Stimulated activated naive CD8-positive, alpha-beta T cell treated with anti-CD3 and anti-CD28 coated beads, Interleukin-15, Interleukin-2, amounts not matched to agents 100 U/mL and 50 U/mL, for 24 hours (primary cell): ENCODE measurements around the gene SEC61B.

Experiments used
- ATAC-seq: fragments of 150-1000 bp; cut with Tn5 transposase; one replicate; pipeline ENCODE4 v1.10.0; 2021
- DNase-seq: peaks from one replicate; pipeline ENCODE4 v3.0.0; 2021

The SEC61B gene

DNA sequence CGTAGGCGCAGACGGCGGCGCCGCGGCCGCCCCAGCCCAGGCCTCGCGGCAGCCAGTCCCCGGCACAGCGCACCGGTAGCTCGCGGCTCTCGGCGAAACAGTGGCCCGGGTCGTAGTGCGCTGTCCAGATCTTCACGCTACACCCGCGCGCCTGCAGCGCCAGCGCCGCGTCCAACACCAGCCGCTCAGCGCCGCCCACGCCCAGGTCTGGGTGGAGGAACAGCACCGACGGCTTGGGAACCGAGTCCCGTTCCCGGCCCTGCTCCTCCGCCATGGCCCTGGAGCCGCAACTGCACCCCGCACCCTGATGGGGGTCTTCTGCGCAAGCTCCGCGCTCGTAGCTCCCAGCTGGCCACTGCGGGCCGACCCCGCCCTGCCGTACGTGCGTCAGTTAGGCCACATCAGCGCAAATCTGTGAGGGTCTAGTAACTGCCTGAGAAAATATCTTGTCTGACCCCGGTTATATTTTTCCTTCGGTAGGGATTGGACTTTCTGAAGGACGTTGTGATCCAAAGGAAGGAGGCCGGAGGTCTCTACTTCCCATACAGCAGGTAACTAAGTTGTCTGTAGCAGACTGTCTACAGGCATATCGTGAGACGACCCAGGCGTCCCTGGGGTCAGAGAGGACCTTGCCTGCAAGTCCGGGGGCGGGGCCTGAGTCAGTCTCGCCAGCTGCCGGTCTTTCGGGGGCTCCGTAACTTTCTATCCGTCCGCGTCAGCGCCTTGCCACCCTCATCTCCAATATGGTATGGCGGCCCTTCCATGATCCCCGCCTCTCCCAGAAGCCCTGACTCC lies at the start of gene SEC61B, which contains the start of gene ALG2:
TSS of gene SEC61B (plus strand) at position 662 of the 795 bp plus-strand sequence. CDS start at position 744, 82 bp downstream.
TSS of gene ALG2 (minus strand) at position 322 of the 795 bp plus-strand sequence. CDS start at position 274, 48 bp downstream.
- ATAC-seq (peak; percentile 97), DNase-seq (peak; percentile 97)

GRCh38 chr9:99173570-99174504 lies 48.2 kb upstream of the SEC61B start:
- ATAC-seq (peak; percentile 70), DNase-seq (no peak)

DNA sequence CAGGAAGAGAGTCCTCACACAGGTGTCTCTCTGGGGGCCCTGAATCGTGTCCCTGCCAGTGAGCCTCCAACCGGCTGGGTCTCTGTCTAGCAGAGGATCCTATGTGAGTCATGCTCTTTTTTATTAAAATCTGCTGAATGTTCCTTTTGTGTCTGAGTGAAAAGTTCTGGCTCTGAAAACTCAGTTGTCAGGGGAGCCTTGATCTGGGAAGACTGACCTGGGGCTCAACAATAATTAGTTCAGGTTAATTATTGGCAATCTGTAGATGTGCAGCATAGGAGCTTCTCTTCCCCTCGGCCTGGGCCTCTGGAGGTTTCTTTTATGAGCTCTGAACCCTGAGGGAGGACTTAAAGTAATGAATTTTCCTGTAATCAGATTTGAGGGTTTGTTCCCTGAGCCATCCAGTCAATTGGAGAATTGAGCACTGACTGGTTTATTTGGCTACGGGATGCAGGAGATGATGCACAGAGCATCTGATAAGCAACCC lies 45.5 kb upstream of the SEC61B start:
- ATAC-seq, result no peak

GRCh38 chr9:99177576-99178366 lies 44.3 kb upstream of the SEC61B start:
- DNase-seq (no peak), ATAC-seq (no peak)

More for the DNA sequence above, 45.5 kb upstream of the SEC61B start:
- no peak for DNase-seq

DNA sequence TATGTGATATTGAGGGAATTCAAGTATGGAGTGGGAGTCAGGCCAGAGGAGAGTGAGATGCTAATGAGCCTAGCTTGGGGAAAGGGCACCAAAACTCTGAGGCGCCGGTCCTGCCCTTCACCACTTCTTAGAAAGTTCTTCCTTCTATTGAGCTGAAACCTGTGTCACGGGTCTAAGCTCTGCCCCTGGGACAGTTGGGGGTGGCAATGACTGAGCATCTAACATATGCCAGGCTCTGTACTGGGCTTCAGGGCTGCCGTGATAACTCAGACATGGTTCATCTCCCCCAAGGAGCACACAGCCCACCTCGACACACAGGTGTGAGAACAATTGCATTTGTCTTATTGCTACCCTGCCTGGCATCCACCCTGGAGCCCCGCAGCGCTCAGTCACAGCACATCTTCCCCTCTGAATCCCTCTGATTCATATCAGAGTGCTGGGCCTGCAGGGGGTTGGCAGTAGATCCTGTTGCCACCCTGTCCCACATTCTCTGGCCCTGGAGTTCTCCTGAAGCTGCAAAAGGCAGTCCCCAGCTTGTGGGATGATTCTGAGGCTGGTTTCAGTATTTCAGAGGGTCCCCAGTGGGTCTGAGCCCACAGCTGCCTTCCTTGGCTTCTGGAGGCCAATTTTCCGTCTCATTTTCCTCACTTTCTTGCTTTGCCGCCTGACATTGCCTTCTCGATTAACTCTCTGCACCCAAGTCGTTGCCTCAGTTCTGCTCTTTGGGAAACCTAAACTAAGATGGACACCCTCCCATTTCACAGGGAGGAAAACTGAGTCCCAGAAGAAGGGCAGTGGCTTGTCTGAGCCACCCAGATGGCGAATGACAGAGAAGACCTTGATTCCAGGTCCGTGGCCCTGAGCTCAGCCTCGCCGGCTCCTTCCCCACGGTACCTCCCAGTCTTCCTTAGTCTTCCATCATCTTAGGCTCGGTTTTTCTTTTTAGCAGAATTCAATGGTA lies 42.9 kb upstream of the SEC61B start:
- no peak for ATAC-seq
- DNase-seq, result peak; percentile 17

DNA sequence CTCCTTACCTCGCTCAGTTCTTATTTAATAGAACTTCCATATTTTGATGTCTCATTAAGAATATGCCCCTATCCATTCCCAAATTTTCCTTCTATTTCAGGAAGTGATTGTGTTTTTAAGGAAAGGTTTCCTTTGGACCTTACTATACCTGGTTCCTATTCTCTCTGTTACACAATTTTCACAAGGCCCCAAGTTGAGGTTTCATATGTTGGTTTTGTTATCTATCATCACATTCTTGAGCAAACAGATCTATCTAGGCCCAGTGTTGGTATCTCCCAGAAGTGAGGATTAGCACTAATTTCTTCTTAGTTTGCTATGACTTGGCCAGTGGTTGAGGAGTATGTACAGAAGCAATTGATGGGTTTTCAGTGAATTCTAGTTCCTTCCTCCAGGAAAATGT lies 41.9 kb upstream of the SEC61B start:
- ATAC-seq (peak; percentile 41), DNase-seq (no peak)

- DNase-seq, result peak; percentile 24
- no peak for ATAC-seq
These were observed 41.4 kb upstream of the SEC61B start for GRCh38 chr9:99180662-99181061.

DNA sequence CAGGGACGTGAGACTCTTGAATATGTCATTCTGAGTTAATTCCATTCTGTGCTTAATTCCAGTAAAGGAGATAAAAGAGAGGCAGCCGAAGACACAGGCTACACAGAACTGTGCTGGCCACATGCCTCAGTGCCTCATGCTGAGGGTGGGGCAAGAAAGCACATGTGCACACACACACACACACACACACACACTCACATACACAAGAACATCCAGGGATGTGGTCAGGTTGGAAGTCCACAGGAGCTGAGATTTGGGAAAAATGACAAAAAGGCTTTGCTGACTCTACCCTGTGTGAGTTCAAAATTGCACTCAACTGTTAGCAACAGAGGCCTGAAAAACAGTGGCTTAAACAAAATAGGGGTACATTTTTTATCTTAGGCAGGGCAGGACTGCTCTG lies 40.9 kb upstream of the SEC61B start:
- ATAC-seq (no peak), DNase-seq (no peak)

DNA sequence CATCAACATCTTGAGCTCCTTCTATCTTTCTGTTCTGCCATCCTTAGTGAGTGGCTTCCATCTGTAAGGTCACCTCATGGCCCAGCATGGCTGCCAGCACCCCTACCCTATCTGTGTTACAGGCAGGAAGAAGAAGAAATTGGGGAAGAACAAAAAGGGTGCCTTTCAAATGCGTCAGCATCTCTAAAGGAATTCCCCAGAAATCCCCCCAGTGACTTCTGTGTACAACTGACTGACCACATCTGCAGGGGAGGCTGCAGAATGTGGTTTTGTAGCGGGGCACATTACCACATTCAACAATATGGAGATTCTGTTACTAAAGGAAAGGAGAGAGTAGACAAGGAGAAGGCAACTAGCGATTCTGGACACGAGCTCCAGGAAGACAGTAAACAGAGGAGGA lies 40.5 kb upstream of the SEC61B start:
- ATAC-seq (peak; percentile 65), DNase-seq (peak; percentile 55)

DNA sequence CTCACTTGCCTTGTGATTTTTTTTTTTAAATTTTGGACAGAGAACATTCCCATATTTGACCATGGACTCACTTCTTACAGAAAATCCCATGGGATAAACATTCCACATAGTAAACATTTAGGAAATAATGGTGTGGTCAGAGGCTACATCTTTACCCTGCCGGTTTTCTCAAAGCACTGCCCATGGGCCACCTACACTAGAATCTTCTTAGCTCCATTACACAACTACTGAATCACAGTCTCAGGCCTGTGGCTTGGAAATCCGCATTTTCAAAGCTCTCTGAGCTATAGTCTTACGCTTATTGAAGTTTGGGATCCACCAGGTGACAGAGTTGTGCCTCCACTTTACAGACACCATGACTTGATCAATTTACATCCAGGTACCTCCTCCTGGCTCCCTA lies 39.7 kb upstream of the SEC61B start:
- no peak for ATAC-seq
- DNase-seq, result no peak

- ATAC-seq, result no peak
- no peak for DNase-seq
These were observed 38.5 kb upstream of the SEC61B start for GRCh38 chr9:99183616-99184015.

DNA sequence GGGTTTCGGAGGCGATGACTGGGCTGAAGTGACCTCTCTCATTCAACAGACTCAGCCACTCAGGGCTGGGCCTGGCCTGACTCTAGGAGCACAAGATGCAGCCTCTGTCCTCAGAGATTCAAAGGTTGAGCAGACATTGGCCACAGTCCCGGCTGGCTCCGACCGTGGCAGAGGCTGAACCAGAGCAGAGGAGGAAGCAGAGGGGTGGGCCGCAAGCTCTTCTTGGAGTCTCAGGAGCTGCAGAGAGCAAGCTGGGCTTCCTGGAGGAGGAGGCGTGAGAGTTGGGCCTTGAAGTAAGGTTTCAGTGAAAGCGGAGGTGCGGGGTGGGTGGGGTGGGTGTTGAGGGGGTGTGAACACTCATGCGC lies 38.0 kb upstream of the SEC61B start:
- DNase-seq (no peak), ATAC-seq (no peak)

GRCh38 chr9:99184475-99185347 lies 37.4 kb upstream of the SEC61B start:
- ATAC-seq, result peak; percentile 91

GRCh38 chr9:99185348-99185632 lies 36.8 kb upstream of the SEC61B start:
- no peak for DNase-seq
- ATAC-seq, result no peak

More at GRCh38 chr9:99184475-99185347, 37.4 kb upstream of the SEC61B start:
- peak; percentile 84 for DNase-seq

DNA sequence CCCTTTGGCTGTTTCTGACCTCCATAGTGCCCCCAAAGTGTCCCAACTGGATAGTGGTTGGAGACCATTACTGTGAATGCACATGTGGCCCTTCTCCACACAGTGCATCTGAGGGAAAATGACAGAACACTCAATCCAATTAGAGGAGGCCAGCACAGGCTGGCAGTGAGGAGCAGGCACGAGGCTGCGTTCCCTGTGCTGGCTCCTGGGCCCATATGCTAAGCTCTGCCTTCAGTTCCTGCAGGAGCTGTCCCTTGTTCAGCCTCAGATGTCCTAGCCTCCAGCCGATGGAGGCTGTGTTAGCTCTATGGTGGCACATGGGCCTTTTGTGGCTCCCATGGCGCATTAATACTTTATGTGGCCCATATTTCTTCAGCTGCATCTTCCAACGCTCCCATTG lies 36.1 kb upstream of the SEC61B start:
- DNase-seq (no peak), ATAC-seq (no peak)

- ATAC-seq (no peak), DNase-seq (no peak)
These were observed 34.8 kb upstream of the SEC61B start for GRCh38 chr9:99187311-99187710.

DNA sequence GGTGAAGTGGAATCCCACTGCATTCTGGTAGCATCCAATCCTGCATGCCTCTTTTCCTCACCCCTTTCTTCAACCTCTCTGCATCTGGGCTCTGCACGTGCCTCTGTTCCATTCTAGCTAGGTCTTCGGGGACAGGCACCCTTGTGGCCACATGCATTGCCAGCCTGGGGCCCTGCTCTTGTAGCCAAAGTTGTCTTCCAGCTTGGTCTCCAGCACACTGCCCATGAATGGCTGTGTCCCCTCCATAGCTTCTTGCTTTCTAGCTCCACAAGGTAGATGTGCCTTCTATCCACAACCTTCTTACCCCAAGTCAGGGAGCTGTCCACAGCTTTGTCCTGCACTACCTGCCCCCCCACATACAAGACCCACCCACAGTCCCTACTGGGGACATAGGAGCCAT lies 32.9 kb upstream of the SEC61B start:
- DNase-seq (no peak), ATAC-seq (no peak)

GRCh38 chr9:99189887-99190596 lies 32.0 kb upstream of the SEC61B start:
- no peak for DNase-seq
- ATAC-seq, result no peak

GRCh38 chr9:99190597-99191283 lies 31.3 kb upstream of the SEC61B start:
- no peak for ATAC-seq
- no peak for DNase-seq
